Measurements from ENCODE around the gene DVL3.

DVL3 gene

GRCh38 chr3:184211297-184211696 is 56.1 kb downstream of the DVL3 start:
- H3K36me3 ChIP-seq (replicated peaks; ENCODE audit: insufficient read depth, low read length), result no peaks in the 10 kb centered on the region
- H3K4me3 ChIP-seq (ENCODE audit: low read length), result no peak overlapping the region
- H4K20me1 ChIP-seq (ENCODE audit: insufficient read depth, low read length), result no peaks in the 10 kb centered on the region
- no peak overlapping the region for H3K27ac ChIP-seq (ENCODE audit: low read length)
- H3K9me3 ChIP-seq (replicated peaks; ENCODE audit: insufficient read depth, low read length), result no peaks in the 10 kb centered on the region
- H3K4me1 ChIP-seq (ENCODE audit: low read length), result no peaks in the 10 kb centered on the region
- H3K27me3 ChIP-seq (replicated peaks; ENCODE audit: insufficient read depth, low read length), result peaks cover 5% of the 10 kb centered on the region; the same call in 1 of the 2 replicates
- no peak for DNase-seq
- no peaks in the 10 kb centered on the region for H3K79me2 ChIP-seq (ENCODE audit: low read length)
- H2AFZ ChIP-seq (ENCODE audit: low read length), result no peak overlapping the region
- no peaks in the 10 kb centered on the region for H3F3A ChIP-seq (ENCODE audit: insufficient read depth, low read length)
- H3K9ac ChIP-seq (ENCODE audit: low read length), result no peak overlapping the region
- H3K9me2 ChIP-seq (replicated peaks; ENCODE audit: insufficient read depth, low read length), result no peaks in the 10 kb centered on the region
- no peak overlapping the region for H3K4me2 ChIP-seq (ENCODE audit: low read depth, low read length)
- TF ChIP-seq CTCF (IDR thresholded peaks at IDR 0.05; ENCODE audit: low read length), result no peak
- no peak for TF ChIP-seq EZH2phosphoT487 (IDR thresholded peaks at IDR 0.05; ENCODE audit: low read length)
- no peak for TF ChIP-seq EZH2 (optimal IDR thresholded peaks at IDR 0.05; ENCODE audit: low read depth, low read length)

DNA sequence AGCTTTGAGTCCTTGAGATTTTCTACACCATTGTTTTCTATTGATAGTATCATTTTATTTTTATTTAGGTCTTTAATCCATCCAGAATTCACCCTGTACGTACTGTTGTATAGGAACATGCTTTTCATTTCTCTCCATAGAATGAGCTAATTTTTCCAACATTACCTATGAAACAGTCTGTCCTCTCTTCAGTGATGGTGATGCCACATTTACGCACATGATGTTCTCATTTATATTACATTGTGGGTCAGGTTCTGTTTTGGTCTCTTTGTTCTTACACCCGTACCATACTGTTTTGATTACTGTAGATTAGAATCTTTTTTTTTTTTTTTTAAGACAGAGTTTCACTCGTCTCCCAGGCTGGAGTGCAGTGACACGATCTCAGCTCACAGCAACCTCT is 56.5 kb downstream of the DVL3 start:
- no peak overlapping the region for H2AFZ ChIP-seq (ENCODE audit: low read length)
- TF ChIP-seq EZH2 (optimal IDR thresholded peaks at IDR 0.05; ENCODE audit: low read depth, low read length) (no peak), EZH2phosphoT487 (IDR thresholded peaks at IDR 0.05; ENCODE audit: low read length) (no peak), CTCF (IDR thresholded peaks at IDR 0.05; ENCODE audit: low read length) (no peak)
- no peaks in the 10 kb centered on the region for H3K36me3 ChIP-seq (replicated peaks; ENCODE audit: insufficient read depth, low read length)
- no peaks in the 10 kb centered on the region for H3K79me2 ChIP-seq (ENCODE audit: low read length)
- no peak overlapping the region for H3K4me2 ChIP-seq (ENCODE audit: low read depth, low read length)
- no peak overlapping the region for H3K9ac ChIP-seq (ENCODE audit: low read length)
- no peak overlapping the region for H3K27ac ChIP-seq (ENCODE audit: low read length)
- no peak for DNase-seq
- H3F3A ChIP-seq (ENCODE audit: insufficient read depth, low read length), result no peaks in the 10 kb centered on the region
- H3K9me2 ChIP-seq (replicated peaks; ENCODE audit: insufficient read depth, low read length), result no peaks in the 10 kb centered on the region
- H3K4me1 ChIP-seq (ENCODE audit: low read length), result no peaks in the 10 kb centered on the region
- H3K4me3 ChIP-seq (ENCODE audit: low read length), result no peak overlapping the region
- H3K27me3 ChIP-seq (replicated peaks; ENCODE audit: insufficient read depth, low read length), result peaks cover 5% of the 10 kb centered on the region; the same call in 1 of the 2 replicates
- H4K20me1 ChIP-seq (ENCODE audit: insufficient read depth, low read length), result no peaks in the 10 kb centered on the region
- no peaks in the 10 kb centered on the region for H3K9me3 ChIP-seq (replicated peaks; ENCODE audit: insufficient read depth, low read length)

DNA sequence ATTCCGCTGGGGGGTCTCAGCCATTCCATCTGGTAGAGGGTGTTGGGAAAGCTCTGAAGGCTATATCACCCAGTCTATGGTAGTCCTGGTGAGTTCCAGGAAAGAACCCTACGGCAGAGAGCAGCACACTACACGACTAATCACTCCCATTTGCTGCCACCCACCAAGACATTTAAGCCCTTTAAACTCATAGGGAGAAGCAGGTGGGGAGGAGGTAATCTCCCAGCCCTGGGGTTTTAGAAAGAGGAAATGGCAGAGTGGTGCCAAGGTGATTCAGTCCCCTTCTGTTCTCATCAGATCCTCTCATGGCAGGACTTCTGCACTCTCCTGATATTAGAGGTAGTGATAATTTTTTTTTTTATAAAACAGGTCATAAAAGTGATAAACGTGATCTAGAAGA is 63.6 kb downstream of the DVL3 start:
- no peaks in the 10 kb centered on the region for H4K20me1 ChIP-seq (ENCODE audit: insufficient read depth, low read length)
- H3K27me3 ChIP-seq (replicated peaks; ENCODE audit: insufficient read depth, low read length), result peaks cover 8% of the 10 kb centered on the region; the same call in 1 of the 2 replicates
- no peaks in the 10 kb centered on the region for H3F3A ChIP-seq (ENCODE audit: insufficient read depth, low read length)
- H3K27ac ChIP-seq (ENCODE audit: low read length), result no peak overlapping the region
- no peak overlapping the region for H3K9ac ChIP-seq (ENCODE audit: low read length)
- H3K4me3 ChIP-seq (ENCODE audit: low read length), result no peak overlapping the region
- no peak for TF ChIP-seq EZH2 (optimal IDR thresholded peaks at IDR 0.05; ENCODE audit: low read depth, low read length)
- TF ChIP-seq EZH2phosphoT487 (IDR thresholded peaks at IDR 0.05; ENCODE audit: low read length), result no peak
- no peak for TF ChIP-seq CTCF (IDR thresholded peaks at IDR 0.05; ENCODE audit: low read length)
- H3K79me2 ChIP-seq (ENCODE audit: low read length), result no peaks in the 10 kb centered on the region
- H3K36me3 ChIP-seq (replicated peaks; ENCODE audit: insufficient read depth, low read length), result no peaks in the 10 kb centered on the region
- H3K9me2 ChIP-seq (replicated peaks; ENCODE audit: insufficient read depth, low read length), result no peaks in the 10 kb centered on the region
- no peak overlapping the region for H2AFZ ChIP-seq (ENCODE audit: low read length)
- no peaks in the 10 kb centered on the region for H3K9me3 ChIP-seq (replicated peaks; ENCODE audit: insufficient read depth, low read length)
- DNase-seq, result no peak
- H3K4me1 ChIP-seq (ENCODE audit: low read length), result no peaks in the 10 kb centered on the region
- H3K4me2 ChIP-seq (ENCODE audit: low read depth, low read length), result no peak overlapping the region

Data from MM.1S (cell line).